Uterus (tissue), 4 donors: ENCODE data around the gene SH2D3C. TPM values are rescaled to one million over a fixed set of nuclear protein-coding genes. Genes with fewer than 3 reads are reported as not detected.

ENCODE experiments used
- DNase-seq, 2 donors: peaks; one replicate each; pipeline ENCODE4 v3.0.0-alpha.2; 2019 to 2020
- H3K27ac ChIP-seq, 2 donors: fragments of 200-600 bp; sonication (generic); 1 replicate in 1 of 2; 2 replicates in 1 of 2; pipeline ENCODE4 v1.5.1; 2016 to 2018
- H3K27me3 ChIP-seq, 2 donors: fragments of 200-600 bp; sonication (generic); one replicate each; pipeline ENCODE4 v1.5.1; 2018 to 2019; ENCODE audit warnings: control low read depth in 1 of 2
- H3K36me3 ChIP-seq, 2 donors: fragments of 200-600 bp; sonication (generic); one replicate each; pipeline ENCODE4 v1.5.1; 2019; ENCODE audit warnings: control low read depth in 1 of 2
- H3K4me1 ChIP-seq, 2 donors: fragments of 200-600 bp; sonication (generic); one replicate each; pipeline ENCODE4 v1.5.1; 2018 to 2019; ENCODE audit warnings: control low read depth in 1 of 2
- H3K4me3 ChIP-seq, 2 donors: fragments of 200-600 bp; sonication (generic); 1 replicate in 1 of 2; 2 replicates in 1 of 2; pipeline ENCODE4 v1.5.1; 2018 to 2019; ENCODE audit warnings: mild to moderate bottlenecking in 1 of 2
- H3K9me3 ChIP-seq, 2 donors: fragments of 200-600 bp; sonication (generic); one replicate each; pipeline ENCODE4 v1.5.1; 2019; ENCODE audit warnings: control low read depth in 1 of 2
- CTCF ChIP-seq, 4 experiments: fragments of 200-600 bp in 2 of 4; fragments of 450-650 bp in 2 of 4; sonication (generic) in 2 of 4; IDR thresholded peaks; one replicate each; pipeline ENCODE4 v1.5.1; 2016 to 2019; ENCODE audit warnings: antibody characterized with exemption in 4 of 4, mild to moderate bottlenecking in 2 of 4, moderate library complexity in 1 of 4
- POLR2A ChIP-seq, 2 donors: fragments of 450-650 bp; IDR thresholded peaks; one replicate each; pipeline ENCODE4 v1.6.1; 2016; ENCODE audit warnings: antibody characterized with exemption in 2 of 2, mild to moderate bottlenecking in 1 of 2, moderate library complexity in 1 of 2
- intact Hi-C: fragments of 100-400 bp; cut with DNase I; formaldehyde crosslinking; loops from one replicate; pipeline ENCODE4 v1.15.1; 2023; ENCODE audit warnings: low total_unique reads
- total RNA-seq, 4 donors: library from RNA; depleted of rRNA in 3 of 4; stranded (reverse); fragments of >200 nt in 3 of 4; gene quantifications; one replicate each; pipeline versions ENCODE4 v1.1.0 to v1.2.4, GENCODE V29; 2014 to 2023
- donor health status: DM: yes; HTN: yes; CAD: no.

Gene SH2D3C
- total RNA-seq, 4 donors from 2014 or later, result 3.6 to 38.1 (median 19.8) TPM

- no peaks in the 10 kb centered on the region for H3K27me3 ChIP-seq
- no peaks in the 10 kb centered on the region for H3K36me3 ChIP-seq
- intact Hi-C loops, result no loop called here
- H3K4me3 ChIP-seq, result peak overlapping the region in 1 of 2 donors; percentile 46
- no peaks in the 10 kb centered on the region for H3K9me3 ChIP-seq
- no peak for DNase-seq
- no peak for TF ChIP-seq POLR2A (IDR thresholded peaks at IDR 0.05)
- no peak for TF ChIP-seq CTCF (IDR thresholded peaks at IDR 0.05)
- H3K27ac ChIP-seq, result peak overlapping the region; percentile 63 to 68
- H3K4me1 ChIP-seq, result peaks cover 0 to 12% of the 10 kb centered on the region in 2 donors
Measured at GRCh38 chr9:127769929-127770582, 8.4 kb downstream of the SH2D3C start.

GRCh38 chr9:127769101-127769500 lies 9.4 kb downstream of the SH2D3C start:
- Histone ChIP-seq H3K4me3 (no peak overlapping the region), H3K27me3 (no peaks in the 10 kb centered on the region), H3K36me3 (no peaks in the 10 kb centered on the region), H3K9me3 (no peaks in the 10 kb centered on the region), H3K4me1 (peaks cover 0 to 12% of the 10 kb centered on the region in 2 donors), H3K27ac (peak overlapping the region; percentile 63 to 68)
- no peak for DNase-seq
- intact Hi-C loops, result no loop called here
- TF ChIP-seq POLR2A (IDR thresholded peaks at IDR 0.05) (no peak), CTCF (IDR thresholded peaks at IDR 0.05) (no peak)

GRCh38 chr9:127768698-127769097 lies 9.8 kb downstream of the SH2D3C start:
- H3K9me3 ChIP-seq, result no peaks in the 10 kb centered on the region
- no peaks in the 10 kb centered on the region for H3K36me3 ChIP-seq
- intact Hi-C loops, result no loop called here
- no peak for TF ChIP-seq CTCF (IDR thresholded peaks at IDR 0.05)
- H3K27me3 ChIP-seq, result no peaks in the 10 kb centered on the region
- peak overlapping the region; percentile 63 to 68 for H3K27ac ChIP-seq
- DNase-seq, result no peak
- no peak overlapping the region for H3K4me3 ChIP-seq
- peaks cover 0 to 12% of the 10 kb centered on the region in 2 donors for H3K4me1 ChIP-seq

- Histone ChIP-seq H3K36me3 (no peaks in the 10 kb centered on the region), H3K9me3 (no peaks in the 10 kb centered on the region), H3K27me3 (no peaks in the 10 kb centered on the region), H3K4me1 (peaks cover 0 to 12% of the 10 kb centered on the region in 2 donors), H3K4me3 (no peak overlapping the region), H3K27ac (peak overlapping the region; percentile 63 to 68)
- TF ChIP-seq CTCF (IDR thresholded peaks at IDR 0.05) (no peak), POLR2A (IDR thresholded peaks at IDR 0.05) (no peak)
- intact Hi-C loops, result no loop called here
- no peak for DNase-seq
Measured at GRCh38 chr9:127767909-127768331, 10.5 kb downstream of the SH2D3C start.

GRCh38 chr9:127767410-127767809 lies 11.1 kb downstream of the SH2D3C start:
- Histone ChIP-seq H3K4me1 (peaks cover 0 to 12% of the 10 kb centered on the region in 2 donors), H3K4me3 (no peak overlapping the region), H3K27me3 (no peaks in the 10 kb centered on the region), H3K27ac (peak overlapping the region; percentile 63 to 68), H3K9me3 (no peaks in the 10 kb centered on the region), H3K36me3 (no peaks in the 10 kb centered on the region)
- intact Hi-C loops, result no loop called here
- no peak for TF ChIP-seq POLR2A (IDR thresholded peaks at IDR 0.05)
- TF ChIP-seq CTCF (IDR thresholded peaks at IDR 0.05), result no peak
- DNase-seq, result no peak
